Endothelial cell of hepatic sinusoid (primary cell): ENCODE measurements around the gene ITGA7.

Source experiments
- in situ Hi-C: cut with HindIII; loops from 2 replicates; pipeline ENCODE4 v1.10.0; 2017; ENCODE audit warnings: low sequenced_read_pairs

ITGA7 gene

DNA sequence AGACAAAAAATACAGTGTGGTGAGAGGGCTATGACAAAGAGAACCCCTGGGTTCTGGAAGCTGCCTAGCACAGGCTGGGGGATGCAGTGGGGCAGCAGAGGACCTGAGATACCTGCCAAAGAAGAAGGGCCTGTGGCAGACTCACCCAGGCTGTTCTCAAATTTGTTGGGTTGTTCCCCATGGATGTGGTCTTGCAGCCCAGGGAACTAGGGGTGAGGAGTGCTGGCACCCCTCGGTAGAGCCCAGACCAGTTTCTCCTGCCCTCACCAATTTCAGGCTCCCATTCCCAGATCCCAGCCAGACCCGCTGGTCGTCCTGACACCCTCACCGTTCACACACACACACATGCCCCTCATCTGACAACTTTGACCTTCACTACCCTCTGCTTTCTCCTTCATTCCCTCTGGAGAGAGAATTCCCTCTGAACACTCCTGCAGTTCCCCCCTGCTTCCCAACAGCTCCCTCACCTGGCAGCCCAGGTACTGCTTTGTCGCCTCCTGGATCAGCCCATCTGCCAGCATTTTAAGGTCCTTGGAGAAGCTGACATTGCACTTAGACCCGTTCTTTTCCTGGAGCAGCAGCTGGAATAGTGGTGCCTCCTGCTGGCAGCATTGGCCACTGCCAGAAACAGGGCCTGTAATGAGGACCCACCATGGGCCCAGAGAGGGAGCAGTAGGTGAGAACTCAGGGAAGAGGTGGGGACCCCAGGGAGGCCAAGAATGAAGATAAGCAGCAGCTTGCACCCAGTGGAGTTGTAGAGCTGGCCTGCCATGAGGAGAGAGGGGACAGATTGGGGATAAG, 29.3 kb upstream of the ITGA7 start:
- in situ Hi-C loops, result no loop called here

DNA sequence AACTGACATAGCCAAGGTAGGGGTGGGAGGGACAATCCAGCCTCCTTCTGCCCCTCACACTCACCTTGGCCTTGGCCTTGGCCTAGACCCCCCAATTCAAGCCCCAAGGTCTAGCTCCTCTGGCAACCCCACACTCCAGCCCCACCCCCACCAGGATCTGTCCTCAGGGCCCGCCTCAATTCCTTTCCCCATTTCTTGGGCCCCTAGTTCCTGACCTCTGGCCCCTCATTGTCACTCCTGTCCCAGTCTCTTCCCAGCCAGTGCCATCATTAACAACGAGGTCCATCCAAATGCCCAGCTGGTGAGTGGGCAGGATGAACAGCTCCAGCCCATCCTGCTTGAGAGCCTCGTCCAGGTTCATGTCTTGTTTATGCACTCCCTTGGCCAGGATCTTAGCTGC, 28.4 kb upstream of the ITGA7 start:
- in situ Hi-C loops, result no loop called here

DNA sequence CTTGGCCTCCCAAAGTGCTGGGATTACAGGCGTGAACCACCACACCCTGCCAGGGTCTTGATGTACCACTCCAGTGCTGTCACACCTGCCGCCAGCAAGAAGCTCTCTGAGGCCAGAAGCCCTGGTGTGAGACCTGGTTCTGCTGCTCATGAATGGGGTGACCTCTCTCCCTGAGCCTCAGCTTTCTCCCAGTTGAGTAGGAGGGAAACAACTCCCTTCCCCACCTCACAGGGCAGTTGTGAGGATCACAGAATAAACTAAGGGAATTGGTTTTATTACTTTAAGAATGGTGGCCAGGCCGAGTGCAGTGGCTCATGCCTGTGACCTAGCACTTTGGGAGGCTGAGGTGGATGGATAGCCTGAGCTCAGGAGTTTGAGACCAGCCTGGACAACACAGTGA, 26.9 kb upstream of the ITGA7 start:
- in situ Hi-C loops, result no loop called here

DNA sequence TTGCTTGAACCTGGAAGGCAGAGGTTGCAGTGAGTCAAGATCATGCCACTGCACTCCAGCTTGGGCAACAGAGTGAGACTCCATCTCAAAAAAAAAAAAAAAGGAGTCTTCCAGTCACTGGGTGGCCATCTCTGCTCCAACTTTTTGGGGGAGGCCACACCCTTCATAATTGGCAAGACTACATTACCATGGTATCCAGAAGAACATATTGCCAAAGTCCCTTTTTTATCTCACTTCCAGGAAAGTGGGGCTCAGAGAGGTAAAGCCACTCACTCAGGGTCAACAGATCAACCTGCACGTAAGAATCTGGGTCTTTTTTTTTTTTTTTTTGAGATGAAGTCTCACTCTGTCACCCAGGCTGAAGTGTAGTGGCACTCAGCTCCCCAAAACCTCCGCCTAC, 26.2 kb upstream of the ITGA7 start:
- in situ Hi-C loops, result no loop called here

DNA sequence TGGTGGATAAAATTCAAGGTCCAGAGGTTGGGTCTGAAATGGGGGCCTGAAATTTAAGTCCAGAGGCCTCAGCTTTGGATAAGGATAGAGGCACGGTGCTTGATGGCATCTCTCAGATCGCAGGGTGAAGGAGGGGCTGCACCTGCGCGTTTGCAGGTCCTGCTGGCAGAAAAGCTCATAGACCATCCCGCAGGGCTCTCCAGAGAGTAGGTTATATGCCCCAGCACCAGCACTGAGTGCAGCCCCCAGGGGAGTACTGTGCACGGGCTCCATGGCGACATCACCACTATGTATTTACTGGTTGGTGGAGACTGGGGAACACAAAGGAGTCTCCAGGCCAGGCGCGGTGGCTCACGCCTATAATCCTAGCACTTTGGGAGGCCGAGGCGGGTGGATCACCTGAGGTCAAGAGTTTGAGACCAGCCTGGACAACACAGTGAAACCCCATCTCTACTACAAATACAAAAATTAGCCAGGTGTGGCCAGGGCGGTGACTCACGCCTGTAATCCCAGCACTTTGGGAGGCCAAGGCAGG, 25.4 kb upstream of the ITGA7 start:
- in situ Hi-C loops, result no loop called here

DNA sequence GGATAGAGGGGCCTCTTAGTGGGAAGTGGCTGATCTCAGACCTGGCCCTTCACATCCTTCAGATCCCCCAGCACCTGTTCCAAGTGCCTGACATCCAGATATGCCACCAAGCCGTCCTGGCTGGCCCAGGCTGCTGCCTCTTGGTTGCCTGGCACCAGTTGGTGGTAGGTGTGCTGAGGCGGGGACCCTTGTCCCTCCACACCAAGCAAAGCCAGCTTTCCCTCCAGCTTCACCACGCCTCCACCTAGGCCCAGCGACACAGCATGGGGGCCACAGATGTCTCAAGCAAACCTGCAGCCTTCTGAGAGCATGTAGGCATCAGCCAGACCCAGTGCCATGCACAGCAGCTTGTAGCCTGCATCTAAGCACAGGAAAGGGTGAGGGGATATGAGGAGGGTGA, 24.6 kb upstream of the ITGA7 start:
- in situ Hi-C loops, result no loop called here

DNA sequence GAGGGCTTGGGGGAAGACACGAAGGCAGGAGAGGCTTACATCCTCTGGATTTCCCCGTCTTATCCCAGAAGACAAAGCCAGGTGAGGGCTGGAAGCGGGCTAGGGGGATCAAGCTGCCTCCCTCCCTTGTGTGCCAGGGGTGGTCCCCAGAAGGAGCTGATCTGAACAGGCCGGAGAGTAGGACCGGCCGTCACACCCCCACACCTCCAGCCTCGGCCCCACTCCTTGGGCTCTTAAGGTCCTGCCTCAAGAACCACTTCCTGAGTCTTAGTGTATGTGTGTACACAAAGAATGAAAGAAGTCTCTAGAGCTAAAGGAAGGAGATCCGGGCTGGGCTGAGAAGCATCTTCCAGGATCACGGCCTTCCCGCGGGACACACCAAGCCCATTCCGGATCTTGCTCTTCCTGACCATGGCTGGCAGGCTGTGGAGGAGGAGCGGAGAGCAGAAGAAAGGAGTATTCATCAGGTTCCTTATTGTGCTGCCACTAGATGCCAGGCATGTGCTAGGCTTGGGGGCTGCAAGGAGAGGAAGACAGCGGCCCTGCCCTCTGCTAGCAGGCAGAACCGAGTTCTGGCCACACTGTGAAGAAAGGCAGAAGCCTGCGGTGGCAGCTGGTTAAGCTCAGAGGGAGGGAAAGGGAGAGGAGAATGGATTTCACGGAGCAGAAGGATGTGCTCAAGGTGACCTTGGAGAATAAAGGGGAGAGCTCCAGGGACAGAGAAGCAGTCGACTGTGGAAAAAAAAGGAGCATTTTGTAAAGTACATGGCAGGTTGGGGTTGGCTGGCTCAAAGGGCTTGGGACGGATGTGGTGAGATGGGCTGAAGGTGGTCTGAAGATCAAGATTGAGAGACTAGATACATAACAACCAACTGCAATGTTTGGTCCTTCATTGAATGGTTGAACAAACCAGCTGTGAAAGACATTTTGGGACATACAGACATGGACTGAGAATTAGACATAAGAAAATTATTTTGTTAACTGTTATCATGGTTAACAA, 22.4 kb upstream of the ITGA7 start:
- in situ Hi-C loops, result no loop called here

DNA sequence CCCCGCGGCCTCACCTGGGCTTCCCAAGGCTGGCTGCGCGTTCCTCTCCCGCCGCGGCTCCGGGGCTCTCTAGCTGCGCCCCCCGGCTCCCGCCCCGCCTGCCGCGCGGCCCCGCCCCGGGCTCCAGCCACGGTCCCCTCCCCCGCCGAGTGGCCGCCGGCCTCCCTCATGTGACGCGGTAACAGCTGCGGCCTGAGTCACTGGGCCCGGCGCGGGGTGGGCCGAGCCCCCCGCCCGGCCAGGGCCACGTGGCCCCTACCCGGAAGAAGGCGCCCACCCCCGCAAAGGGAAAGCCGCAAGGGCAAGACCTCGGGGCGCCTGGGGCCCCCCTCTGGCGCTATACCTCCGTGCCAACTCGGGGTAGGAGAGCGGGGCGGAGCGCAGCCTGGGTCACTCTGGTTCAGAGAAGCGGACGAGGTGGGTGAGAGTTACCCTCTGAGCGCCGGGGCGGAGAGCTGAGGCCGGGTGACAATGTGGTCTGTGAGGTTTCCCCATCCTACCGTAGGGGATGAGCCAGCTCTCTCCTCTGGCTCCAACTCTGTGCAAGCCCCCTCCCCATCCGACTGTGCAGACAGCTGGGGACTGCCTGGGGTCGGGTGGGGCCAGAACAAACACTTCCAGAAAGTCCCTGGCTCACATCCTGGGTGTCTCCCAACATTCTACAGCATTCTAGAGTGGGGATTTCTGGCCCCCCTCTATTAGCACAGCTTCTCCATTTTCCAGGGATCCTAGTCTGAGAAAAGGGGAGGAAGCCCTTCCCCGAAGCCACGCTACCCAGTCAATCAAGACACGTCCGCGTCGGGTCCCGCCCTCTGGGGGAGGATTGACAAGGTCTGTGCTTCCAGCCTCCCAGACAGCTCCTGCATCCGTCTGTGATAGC, 21.5 kb upstream of the ITGA7 start, which contains the start of gene CD63:
Gene CD63 (minus strand): TSS at position 71 of the 880 bp plus-strand sequence. CDS start 668 bp downstream, outside the sequence.
- in situ Hi-C loops, result no loop called here

DNA sequence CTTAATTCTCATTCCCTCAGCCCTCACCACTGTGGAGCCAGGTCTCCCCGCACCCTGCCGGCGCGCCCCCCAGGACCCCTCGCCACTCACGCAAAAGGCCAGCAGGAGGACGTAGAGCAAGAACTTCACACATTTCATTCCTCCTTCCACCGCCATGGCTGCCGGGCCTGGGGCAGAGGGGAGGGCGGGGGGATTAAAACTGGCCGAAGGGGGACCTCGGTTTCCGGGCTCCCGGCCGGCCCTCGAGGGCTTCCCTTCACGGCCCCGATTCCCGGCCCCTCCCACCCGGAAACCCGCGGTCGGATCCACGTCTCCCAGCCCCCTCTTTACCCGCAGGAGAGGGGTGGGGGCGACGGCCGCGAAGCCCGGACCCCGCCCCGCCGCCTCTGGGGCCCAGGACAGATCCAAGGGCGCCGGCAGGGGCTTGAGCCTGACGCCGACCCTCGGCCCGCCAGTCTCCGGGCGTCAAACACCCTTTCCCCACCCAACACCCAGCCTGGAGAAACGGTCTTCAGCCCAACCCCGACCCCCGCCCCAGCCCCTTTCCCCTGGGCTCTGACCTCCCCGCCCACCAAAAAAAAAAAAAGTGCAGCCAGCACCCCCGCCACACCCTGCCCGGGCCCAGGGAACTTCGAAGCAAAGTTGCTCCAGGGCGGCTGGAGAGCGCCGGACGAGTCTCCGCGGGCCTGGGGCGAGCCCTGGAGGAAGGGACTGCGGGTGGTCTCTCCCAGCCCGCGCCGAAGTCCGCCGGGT, 20.7 kb upstream of the ITGA7 start:
- in situ Hi-C loops, result no loop called here

DNA sequence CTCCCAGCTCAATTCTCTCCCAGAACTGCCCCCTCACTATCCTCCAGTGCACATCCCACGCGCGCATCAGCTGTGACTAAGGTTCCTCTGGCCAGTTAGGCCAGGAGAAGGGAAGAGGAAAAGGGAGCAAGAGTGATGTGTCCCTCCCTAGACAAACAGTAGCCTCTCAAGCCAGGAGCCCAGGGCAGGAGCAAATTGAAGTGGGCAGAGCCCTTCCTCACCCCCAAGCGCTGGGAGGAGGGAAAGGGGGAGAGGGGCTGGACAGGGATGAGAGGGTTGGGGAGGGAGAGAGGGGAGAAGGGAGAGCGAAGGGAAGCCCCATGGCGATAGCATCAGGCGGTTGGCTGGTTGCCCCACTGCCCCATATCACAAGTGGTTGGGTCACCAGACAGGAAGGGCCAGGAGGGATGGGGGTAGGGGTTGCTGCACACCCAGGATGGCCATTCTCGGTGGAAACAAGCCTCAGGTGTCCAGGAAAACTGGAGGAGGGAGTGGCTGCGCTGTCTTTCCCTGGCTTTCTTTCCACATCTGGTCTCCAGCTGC, 20.0 kb upstream of the ITGA7 start:
- in situ Hi-C loops, result no loop called here

DNA sequence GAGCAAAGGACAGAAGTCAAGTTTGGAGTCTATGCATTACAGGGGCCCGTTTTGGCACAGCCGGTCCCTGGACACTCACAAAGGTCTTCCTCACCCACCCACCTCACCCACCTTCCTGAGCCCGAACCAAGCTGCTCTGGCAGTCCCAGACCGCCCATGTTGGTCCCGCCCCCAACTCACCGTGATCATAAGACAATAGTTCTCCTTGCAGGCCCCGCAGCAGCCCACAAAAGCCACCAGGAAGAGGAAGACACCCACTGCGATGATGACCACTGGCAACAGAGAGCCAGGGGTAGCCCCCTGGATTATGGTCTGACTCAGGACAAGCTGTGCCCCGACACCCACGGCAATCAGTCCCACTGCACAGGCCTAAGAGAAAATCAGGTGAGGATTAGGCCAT, 19.3 kb upstream of the ITGA7 start:
- in situ Hi-C loops, result no loop called here

DNA sequence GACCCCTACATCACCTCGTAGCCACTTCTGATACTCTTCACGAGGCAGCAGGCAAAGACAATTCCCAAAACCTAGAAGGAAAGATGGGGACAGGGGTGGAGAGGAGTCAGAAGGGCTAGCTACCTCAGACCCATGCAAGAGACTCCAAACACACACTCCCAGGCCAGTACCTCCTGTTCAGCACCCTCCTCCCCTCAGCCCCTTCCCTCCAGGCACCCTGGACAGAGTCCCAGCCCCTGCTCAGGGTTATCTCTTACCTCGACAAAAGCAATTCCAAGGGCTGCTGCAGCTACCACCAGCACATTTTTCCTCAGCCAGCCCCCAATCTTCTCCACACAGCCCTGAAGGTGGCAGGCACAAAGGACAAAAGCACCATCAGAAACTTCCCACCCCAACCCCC, 17.9 kb upstream of the ITGA7 start:
- in situ Hi-C loops, result no loop called here

DNA sequence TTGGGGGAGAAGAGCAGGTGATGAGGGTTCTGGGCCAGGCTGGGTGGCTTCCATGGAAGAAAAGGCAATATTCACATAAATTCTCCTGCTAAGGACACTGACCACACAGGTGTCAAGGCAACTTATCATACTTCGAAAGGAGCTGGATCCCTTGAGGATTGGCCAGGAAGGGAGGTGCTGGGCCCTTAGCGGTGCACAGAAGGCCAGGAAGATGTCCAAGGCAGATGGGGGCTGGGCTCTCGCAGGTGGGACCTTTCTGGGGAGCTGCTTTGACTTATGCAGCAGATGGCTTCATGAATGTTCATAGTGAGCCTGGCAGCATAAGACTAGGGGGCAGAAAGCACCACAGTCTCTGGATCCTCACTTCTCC, 17.2 kb upstream of the ITGA7 start:
- in situ Hi-C loops, result no loop called here

DNA sequence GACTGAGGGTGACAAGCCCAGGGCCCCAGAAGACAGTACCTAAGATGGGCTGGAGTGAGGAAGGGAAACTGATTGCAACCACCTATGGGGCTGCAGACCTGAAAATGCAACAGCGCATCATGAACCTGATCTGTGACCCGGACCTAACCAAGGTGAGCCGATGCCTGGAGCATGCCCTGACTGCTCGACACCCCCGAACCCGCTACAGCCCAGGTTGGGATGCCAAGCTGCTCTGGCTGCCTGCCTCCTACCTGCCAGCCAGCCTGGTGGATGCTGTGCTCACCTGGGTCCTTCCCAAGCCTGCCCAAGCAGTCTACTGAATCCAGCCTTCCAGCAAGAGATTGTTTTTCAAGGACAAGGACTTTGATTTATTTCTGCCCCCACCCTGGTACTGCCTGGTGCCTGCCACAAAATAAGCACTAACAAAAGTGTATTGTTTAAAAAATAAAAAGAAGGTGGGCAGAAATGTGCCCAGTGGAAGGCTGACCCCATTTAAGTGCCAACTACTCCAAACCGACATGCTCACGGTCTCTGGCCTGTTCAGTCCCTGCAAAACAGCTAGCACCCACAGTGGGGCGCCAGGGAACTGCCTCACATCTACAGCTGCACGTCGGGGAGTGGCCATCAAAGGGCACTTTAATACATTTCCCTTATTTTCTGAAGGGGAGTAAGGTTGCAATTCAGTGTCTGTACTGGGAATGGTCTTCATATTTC, 16.7 kb upstream of the ITGA7 start:
- in situ Hi-C loops, result no loop called here

DNA sequence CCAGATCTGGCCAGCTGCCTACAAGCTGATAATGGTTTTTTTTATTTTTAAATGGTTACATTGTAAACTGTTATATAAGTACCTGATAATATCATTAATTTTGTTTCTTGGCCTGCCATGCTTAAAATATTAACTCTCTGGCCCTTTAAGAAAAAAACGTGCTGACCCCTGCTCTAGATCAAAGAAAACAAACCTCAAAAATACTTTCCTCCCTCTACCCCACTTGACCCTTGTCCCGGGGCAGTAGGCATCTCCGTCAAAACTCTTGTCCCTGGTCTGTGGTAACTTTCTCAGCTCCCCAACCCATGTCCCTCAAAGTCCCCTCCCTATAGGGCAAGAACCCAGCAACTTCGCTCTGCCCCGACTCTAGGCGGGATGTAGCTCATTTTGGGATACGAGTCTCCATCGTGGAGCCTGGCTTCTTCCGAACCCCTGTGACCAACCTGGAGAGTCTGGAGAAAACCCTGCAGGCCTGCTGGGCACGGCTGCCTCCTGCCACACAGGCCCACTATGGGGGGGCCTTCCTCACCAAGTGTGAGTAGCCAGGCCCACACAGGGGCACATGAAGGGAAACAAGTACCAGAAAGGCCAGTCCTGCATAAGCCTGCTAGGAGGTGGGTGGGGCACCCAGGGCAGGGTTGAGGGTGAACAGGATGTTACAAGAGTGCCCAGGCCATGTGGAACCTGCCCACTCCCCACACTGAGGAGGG, 16.0 kb upstream of the ITGA7 start:
- in situ Hi-C loops, result no loop called here

DNA sequence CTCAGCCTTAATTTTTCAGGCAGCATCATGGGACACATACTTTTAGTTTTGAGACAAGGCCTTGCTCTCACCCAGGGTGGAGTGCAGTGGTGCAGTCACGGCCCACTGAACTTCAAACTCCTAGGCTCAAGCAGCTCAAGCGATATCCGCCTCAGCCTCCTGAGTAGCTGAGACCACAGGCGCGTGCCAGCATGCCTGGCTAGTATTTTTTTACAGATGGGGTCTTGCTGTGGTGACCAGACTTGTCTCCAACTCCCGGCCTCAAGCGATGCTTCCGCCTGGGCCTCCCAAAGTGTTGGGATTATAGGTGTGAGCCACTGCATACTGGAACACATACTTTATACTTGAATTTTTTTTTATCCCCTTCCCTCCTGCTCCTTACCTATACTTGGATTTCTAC, 15.2 kb upstream of the ITGA7 start:
- in situ Hi-C loops, result no loop called here

DNA sequence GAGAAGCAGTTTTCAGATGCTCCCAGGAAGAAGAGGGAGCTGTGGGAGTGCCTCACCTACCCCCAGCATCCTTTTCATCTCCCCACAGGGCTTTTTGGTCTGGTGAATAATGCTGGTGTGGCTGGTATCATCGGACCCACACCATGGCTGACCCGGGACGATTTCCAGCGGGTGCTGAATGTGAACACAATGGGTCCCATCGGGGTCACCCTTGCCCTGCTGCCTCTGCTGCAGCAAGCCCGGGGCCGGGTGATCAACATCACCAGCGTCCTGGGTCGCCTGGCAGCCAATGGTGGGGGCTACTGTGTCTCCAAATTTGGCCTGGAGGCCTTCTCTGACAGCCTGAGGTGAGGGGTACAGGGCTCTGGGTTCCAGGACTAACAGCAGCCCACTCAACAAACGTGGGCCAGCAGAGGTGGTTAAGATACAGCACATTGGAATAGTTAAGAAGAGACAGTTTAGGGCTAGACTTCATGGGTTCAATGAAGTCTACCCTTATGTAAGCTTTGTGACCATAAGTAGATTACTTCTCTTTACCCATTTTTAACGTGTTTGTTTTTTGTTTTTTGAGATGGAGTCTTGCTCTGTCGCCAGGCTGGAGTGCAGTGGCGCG, 14.0 kb upstream of the ITGA7 start:
- in situ Hi-C loops, result no loop called here

DNA sequence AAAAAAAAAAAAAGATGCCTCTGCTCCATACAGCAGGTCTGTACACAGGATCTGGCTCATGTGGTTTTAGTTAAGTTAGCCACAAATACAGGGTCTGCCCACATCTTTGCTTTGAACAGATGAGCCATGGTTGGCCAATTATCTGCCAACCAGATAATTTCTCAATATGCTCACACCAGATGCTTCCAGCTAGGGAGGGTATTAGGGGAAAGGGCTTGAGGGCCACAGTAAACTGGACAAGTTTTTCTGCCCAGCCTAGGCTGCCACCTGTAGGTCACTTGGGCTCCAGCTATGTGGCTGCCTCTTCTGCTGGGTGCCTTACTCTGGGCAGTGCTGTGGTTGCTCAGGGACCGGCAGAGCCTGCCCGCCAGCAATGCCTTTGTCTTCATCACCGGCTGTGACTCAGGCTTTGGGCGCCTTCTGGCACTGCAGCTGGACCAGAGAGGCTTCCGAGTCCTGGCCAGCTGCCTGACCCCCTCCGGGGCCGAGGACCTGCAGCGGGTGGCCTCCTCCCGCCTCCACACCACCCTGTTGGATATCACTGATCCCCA, 13.3 kb upstream of the ITGA7 start:
- in situ Hi-C loops, result no loop called here
